Activated naive CD8-positive, alpha-beta T cell treated with anti-CD3 and anti-CD28 coated beads, Interleukin-2, amount 10 ng/mL, durations not matched to agents 7 days and 5 days (primary cell): Measurements from ENCODE around the gene CAPZB. TPM values are rescaled to one million over a fixed set of nuclear protein-coding genes. Genes with fewer than 3 reads are reported as not detected.
A peak's percentile ranks its signal among the peaks of the same experiment; 100 is the strongest.

Source experiments
- ATAC-seq: fragments of 150-1000 bp; cut with Tn5 transposase; one replicate; pipeline ENCODE4 v1.10.0; 2021; ENCODE audit warnings: low read depth, moderate library complexity
- POLR2A ChIA-PET: fragments of 350-600 bp; sonication (Branson Sonifier 250); formaldehyde crosslinking; loops from one replicate; lab custom pipeline; 2021; ENCODE audit warnings: antibody characterized with exemption; lab: Charles Lee
- DNase-seq: peaks from one replicate; pipeline ENCODE4 v3.0.0; 2021
- H3K27ac Mint-ChIP-seq: one replicate; pipeline ENCODE4 v1.8.0; 2022; ENCODE audit warnings: mild to moderate bottlenecking, mixed read lengths
- H3K27me3 Mint-ChIP-seq: one replicate; pipeline ENCODE4 v1.8.0; 2022; ENCODE audit warnings: mild to moderate bottlenecking, moderate library complexity, mixed read lengths
- H3K36me3 Mint-ChIP-seq: one replicate; pipeline ENCODE4 v1.8.0; 2021; ENCODE audit warnings: mild to moderate bottlenecking, mixed read lengths
- H3K4me1 Mint-ChIP-seq: one replicate; pipeline ENCODE4 v1.8.0; 2021; ENCODE audit warnings: mixed read lengths
- H3K4me3 Mint-ChIP-seq: one replicate; pipeline ENCODE4 v1.8.0; 2022; ENCODE audit warnings: mild to moderate bottlenecking, moderate library complexity, mixed read lengths
- H3K9me3 Mint-ChIP-seq: one replicate; pipeline ENCODE4 v1.8.0; 2021; ENCODE audit warnings: mixed read lengths
- total RNA-seq, 2 experiments: library from RNA; stranded (reverse); gene quantifications; one replicate each; pipeline ENCODE4 v1.2.3, GENCODE V29; 2021

The CAPZB gene
- total RNA-seq, 2 experiments from 2014 or later: 395 to 412 TPM

DNA sequence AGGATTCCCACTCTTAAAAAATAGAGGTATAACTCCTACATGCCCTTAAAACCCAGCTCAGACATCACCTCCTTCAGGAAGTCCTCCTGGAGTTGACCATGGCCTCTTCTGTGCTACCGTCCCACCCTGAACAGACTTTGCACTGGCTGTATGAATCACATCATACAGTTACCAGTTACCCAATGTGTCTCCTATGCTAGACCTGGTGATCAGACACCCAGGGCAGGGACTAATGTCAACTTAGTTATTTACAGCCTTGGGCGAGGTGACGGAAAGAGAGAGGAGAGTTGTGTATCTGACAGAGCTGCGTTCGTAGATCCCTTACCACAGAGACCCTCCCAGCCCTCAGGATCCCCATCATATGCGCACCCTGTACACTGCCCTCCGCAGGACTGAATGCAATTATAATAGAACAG lies 100.6 kb downstream of the CAPZB start:
- H3K27ac Mint-ChIP-seq: no peak overlapping the region
- no peak for DNase-seq
- H3K4me1 Mint-ChIP-seq: peaks cover 24% of the 10 kb centered on the region
- no peaks in the 10 kb centered on the region for H3K9me3 Mint-ChIP-seq
- H3K36me3 Mint-ChIP-seq: peaks cover 31% of the 10 kb centered on the region
- POLR2A ChIA-PET: no interaction called here
- ATAC-seq: no peak
- H3K4me3 Mint-ChIP-seq: no peak overlapping the region
- H3K27me3 Mint-ChIP-seq: no peaks in the 10 kb centered on the region

DNA sequence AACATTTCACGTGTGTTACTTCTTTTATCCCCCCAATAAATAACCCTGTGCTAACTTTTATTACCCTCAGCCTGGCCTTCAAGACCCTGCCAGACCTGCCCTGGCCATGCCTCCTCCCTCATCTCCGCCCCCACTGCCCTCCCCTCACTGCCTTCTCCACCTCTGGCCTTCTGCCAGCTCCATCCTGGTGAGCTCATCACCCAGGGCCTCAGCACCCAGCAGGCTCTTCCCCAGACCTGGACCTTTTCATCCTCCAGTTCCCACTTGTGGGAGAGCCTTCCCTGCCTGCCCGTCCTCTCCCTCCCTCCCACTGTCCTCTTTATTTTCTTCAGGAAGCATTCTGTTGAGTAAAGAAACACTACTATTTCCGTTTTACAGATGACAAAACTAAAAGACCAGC lies 101.2 kb downstream of the CAPZB start:
- H3K27me3 Mint-ChIP-seq: no peaks in the 10 kb centered on the region
- H3K27ac Mint-ChIP-seq: no peak overlapping the region
- H3K9me3 Mint-ChIP-seq: no peaks in the 10 kb centered on the region
- ATAC-seq (peak; percentile 11), DNase-seq (no peak)
- POLR2A ChIA-PET: no interaction called here
- no peak overlapping the region for H3K4me3 Mint-ChIP-seq
- peaks cover 30% of the 10 kb centered on the region for H3K36me3 Mint-ChIP-seq
- peaks cover 23% of the 10 kb centered on the region for H3K4me1 Mint-ChIP-seq

GRCh38 chr1:19382222-19382621 lies 103.1 kb downstream of the CAPZB start:
- H3K4me1 Mint-ChIP-seq: peaks cover 11% of the 10 kb centered on the region
- POLR2A ChIA-PET: no interaction called here
- no peak for ATAC-seq
- no peak overlapping the region for H3K4me3 Mint-ChIP-seq
- H3K36me3 Mint-ChIP-seq: peaks cover 40% of the 10 kb centered on the region
- H3K27ac Mint-ChIP-seq: no peak overlapping the region
- no peak for DNase-seq
- no peaks in the 10 kb centered on the region for H3K9me3 Mint-ChIP-seq
- H3K27me3 Mint-ChIP-seq: no peaks in the 10 kb centered on the region

GRCh38 chr1:19381261-19381660 lies 104.1 kb downstream of the CAPZB start:
- POLR2A ChIA-PET: no interaction called here
- Mint-ChIP-seq H3K4me1 (peaks cover 9% of the 10 kb centered on the region), H3K36me3 (peaks cover 46% of the 10 kb centered on the region), H3K27me3 (no peaks in the 10 kb centered on the region), H3K27ac (peak overlapping the region; percentile 61), H3K9me3 (no peaks in the 10 kb centered on the region), H3K4me3 (no peak overlapping the region)
- ATAC-seq (no peak), DNase-seq (no peak)

DNA sequence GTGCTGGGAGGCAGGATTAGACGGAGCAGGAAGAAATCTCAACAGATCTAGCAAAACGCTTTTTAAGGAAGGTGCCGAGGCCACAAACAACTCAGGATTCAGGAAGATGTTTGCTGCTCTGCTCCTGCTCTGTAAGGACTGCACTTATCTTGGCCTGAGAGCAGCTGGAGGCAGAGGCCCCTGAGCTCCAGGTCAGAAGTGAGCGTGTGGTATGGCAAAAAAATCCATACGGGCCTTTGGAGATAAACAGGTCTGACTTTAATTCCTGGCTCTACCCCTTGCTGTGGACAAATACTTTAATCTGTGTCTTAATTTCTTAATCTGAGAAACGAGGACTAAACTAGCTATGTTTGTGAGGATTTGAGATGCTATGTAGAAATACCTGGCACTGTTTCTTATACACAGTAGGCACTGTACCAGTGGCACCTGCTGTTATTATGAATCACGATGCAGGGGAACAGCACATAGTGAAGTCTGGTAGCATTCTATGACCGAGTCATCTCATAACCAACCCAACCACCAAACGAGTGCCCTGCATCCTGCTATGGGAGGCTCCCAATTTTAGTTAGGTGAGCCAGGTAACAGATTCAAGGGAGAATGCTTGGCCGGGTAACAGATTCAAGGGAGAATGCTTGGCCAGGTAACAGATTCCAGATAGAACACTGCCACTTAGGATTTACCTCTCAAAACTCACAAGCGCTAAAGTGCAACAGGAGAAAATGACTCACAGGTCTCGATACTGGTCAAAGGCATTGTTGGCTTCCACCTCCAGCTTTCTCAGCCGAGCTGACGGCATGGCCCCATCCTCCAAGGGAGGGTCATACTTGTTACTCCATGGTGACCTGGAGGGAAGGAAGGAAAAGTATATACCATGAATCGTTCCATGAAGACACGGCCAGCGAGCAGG lies 107.3 kb downstream of the CAPZB start:
- POLR2A ChIA-PET: interaction anchor here (1.4 kb wide), 1 partner anchor 15 kb away, joined by 3 read pairs; no protein-coding TSS in a partner anchor
- peaks cover 38% of the 10 kb centered on the region for H3K36me3 Mint-ChIP-seq
- no peak for ATAC-seq
- no peak overlapping the region for H3K4me3 Mint-ChIP-seq
- H3K9me3 Mint-ChIP-seq: no peaks in the 10 kb centered on the region
- peaks cover 2% of the 10 kb centered on the region for H3K4me1 Mint-ChIP-seq
- H3K27ac Mint-ChIP-seq: no peak overlapping the region
- DNase-seq: no peak
- H3K27me3 Mint-ChIP-seq: no peaks in the 10 kb centered on the region

- Mint-ChIP-seq H3K4me1 (peaks cover 2% of the 10 kb centered on the region), H3K27ac (no peak overlapping the region), H3K36me3 (peaks cover 32% of the 10 kb centered on the region), H3K9me3 (no peaks in the 10 kb centered on the region), H3K4me3 (no peak overlapping the region), H3K27me3 (no peaks in the 10 kb centered on the region)
- ATAC-seq (no peak), DNase-seq (no peak)
- POLR2A ChIA-PET: interaction anchor here (1.4 kb wide), 1 partner anchor 16 kb away, joined by 3 read pairs; no protein-coding TSS in a partner anchor
Observed at GRCh38 chr1:19376428-19377372, 108.6 kb downstream of the CAPZB start.

GRCh38 chr1:19375631-19376400 lies 109.5 kb downstream of the CAPZB start:
- no peak overlapping the region for H3K4me3 Mint-ChIP-seq
- H3K4me1 Mint-ChIP-seq: peaks cover 2% of the 10 kb centered on the region
- H3K27me3 Mint-ChIP-seq: no peaks in the 10 kb centered on the region
- peaks cover 29% of the 10 kb centered on the region for H3K36me3 Mint-ChIP-seq
- H3K9me3 Mint-ChIP-seq: no peaks in the 10 kb centered on the region
- DNase-seq (no peak), ATAC-seq (no peak)
- peak overlapping the region; percentile 19 for H3K27ac Mint-ChIP-seq
- POLR2A ChIA-PET: no interaction called here

- Mint-ChIP-seq H3K27me3 (no peaks in the 10 kb centered on the region), H3K27ac (no peak overlapping the region), H3K4me3 (no peak overlapping the region), H3K36me3 (peaks cover 29% of the 10 kb centered on the region), H3K4me1 (peaks cover 2% of the 10 kb centered on the region), H3K9me3 (no peaks in the 10 kb centered on the region)
- ATAC-seq: no peak
- no peak for DNase-seq
- POLR2A ChIA-PET: interaction anchor here (1.4 kb wide), 1 partner anchor 10 kb away, joined by 4 read pairs; no protein-coding TSS in a partner anchor
Observed at GRCh38 chr1:19374926-19375325, 110.4 kb downstream of the CAPZB start.

GRCh38 chr1:19374083-19374801 lies 111.1 kb downstream of the CAPZB start:
- Mint-ChIP-seq H3K4me1 (no peaks in the 10 kb centered on the region), H3K9me3 (no peaks in the 10 kb centered on the region), H3K27ac (no peak overlapping the region), H3K36me3 (peaks cover 24% of the 10 kb centered on the region), H3K27me3 (no peaks in the 10 kb centered on the region), H3K4me3 (no peak overlapping the region)
- ATAC-seq: no peak
- no peak for DNase-seq
- POLR2A ChIA-PET: interaction anchor here (1.4 kb wide), 1 partner anchor 10 kb away, joined by 4 read pairs; no protein-coding TSS in a partner anchor

DNA sequence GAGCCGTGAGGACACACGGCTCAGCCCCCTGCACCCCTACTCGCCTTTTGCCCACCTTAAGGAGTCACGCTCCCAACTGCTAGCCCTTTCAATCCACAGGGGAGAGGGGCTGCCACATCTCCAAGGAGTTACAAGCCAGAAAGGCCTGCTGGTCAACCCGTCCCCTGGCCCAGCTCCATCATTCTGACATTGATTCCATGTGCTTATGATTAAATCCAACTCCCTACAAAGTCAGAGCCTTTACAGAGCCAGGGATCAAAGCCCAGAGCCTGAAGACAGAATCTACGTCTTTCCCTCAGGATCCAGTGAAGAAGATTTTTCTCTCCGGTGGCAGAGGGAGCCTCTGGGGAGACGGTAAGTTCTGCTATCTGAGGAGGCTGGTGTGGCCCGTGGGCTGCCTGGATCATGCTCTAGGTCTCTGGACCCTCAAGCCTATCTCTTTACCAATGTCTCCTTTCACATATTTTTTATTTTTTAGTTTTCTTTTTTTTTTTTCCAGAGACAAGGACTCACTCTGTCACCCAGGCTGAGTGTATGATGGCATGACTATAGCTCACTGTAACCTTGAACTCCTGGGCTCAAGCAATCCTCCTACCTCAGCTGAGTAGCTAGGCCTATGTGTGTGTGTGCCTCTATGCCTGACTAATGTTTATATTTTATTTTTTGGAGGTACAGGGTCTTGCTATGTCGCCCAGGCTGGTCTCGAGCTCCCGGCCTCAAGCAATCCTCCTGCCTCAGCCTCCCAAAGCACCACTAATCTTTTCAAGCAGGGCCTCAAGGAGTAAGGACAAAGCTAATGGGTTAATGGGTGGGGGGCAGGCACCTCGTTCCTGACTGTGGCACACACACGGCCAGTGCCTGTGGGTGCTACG lies 111.9 kb downstream of the CAPZB start:
- DNase-seq: no peak
- Mint-ChIP-seq H3K27me3 (no peaks in the 10 kb centered on the region), H3K27ac (no peak overlapping the region), H3K4me3 (no peak overlapping the region), H3K4me1 (no peaks in the 10 kb centered on the region), H3K36me3 (peaks cover 23% of the 10 kb centered on the region), H3K9me3 (no peaks in the 10 kb centered on the region)
- POLR2A ChIA-PET: interaction anchor here (1.4 kb wide), 1 partner anchor 9 kb away, joined by 4 read pairs; no protein-coding TSS in a partner anchor
- no peak for ATAC-seq

DNA sequence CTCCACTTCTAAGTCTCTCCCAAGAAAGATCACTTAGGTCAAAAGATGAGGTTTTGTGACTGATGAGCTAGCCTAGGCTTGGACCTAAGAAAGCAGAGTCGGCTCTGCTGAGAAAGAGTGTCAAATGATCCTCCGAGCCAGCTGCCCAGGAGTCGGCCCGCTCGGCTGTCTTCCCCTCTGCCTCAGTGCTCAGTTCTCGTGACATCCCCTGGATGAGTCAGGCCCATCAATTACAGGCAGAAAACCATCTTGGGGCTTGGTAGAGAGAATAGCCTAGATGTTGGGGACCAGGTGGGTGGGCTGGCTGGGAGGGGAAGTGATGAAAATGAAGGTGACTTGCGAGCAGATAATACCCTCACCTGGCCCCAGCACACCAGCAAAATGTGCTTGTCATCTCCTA lies 112.7 kb downstream of the CAPZB start:
- DNase-seq: no peak
- no peaks in the 10 kb centered on the region for H3K9me3 Mint-ChIP-seq
- H3K36me3 Mint-ChIP-seq: peaks cover 14% of the 10 kb centered on the region
- no peak overlapping the region for H3K4me3 Mint-ChIP-seq
- POLR2A ChIA-PET: no interaction called here
- no peaks in the 10 kb centered on the region for H3K4me1 Mint-ChIP-seq
- no peaks in the 10 kb centered on the region for H3K27me3 Mint-ChIP-seq
- no peak for ATAC-seq
- H3K27ac Mint-ChIP-seq: no peak overlapping the region
